GM21447 (cell line): ENCODE results near the gene HAGH.
"Not testable (repeated sequence)": the region's sequence is repeated elsewhere in the genome, so short reads cannot be mapped to it uniquely, and the experiment has no call there.

Experiments
- ATAC-seq: cut with Tn5 transposase; IDR thresholded peaks from one replicate; pipeline ENCODE4 v1.9.1; 2021; ENCODE audit not compliant: unreplicated experiment

The HAGH gene

DNA sequence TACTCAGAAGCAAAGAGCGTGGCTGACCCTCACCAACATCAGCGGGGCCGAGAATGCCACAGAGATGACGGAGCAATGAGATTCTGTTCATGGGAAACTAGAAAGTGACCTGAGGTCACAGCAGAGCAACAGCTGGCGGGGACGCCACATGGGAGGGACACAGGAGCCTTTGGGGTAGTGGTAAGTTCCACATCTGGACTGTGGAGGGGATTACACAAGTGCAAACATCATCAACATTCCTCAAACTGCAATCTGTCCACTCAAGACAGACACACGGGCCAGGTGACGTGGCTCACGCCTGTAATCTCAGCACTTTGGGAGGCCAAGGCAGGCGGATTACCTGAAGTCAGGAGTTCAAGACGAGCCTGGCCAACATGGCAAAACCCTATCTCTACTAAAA, 11.2 kb downstream of the HAGH start:
- no peak for ATAC-seq

DNA sequence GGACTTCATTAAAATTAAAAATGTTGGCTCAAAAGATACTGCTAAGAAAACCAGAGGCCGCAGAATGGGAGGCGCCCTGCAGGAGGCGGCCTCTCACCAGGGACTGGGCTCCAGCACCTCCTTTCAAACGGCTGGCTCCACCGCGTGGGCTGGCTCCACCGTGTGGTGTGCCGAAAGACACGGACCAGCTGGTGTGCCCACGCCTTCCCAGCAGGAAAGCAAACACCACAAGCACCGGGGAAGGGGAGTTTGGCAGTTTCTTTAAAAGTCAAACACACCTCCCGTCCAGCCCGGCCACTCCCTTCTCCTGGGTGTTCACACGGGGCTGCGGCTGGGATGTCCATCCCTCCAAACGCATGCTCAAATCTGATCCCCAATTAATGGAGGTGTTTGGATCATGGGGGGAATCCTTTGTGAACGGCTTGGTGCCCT, 13.9 kb downstream of the HAGH start:
- ATAC-seq, result no peak

DNA sequence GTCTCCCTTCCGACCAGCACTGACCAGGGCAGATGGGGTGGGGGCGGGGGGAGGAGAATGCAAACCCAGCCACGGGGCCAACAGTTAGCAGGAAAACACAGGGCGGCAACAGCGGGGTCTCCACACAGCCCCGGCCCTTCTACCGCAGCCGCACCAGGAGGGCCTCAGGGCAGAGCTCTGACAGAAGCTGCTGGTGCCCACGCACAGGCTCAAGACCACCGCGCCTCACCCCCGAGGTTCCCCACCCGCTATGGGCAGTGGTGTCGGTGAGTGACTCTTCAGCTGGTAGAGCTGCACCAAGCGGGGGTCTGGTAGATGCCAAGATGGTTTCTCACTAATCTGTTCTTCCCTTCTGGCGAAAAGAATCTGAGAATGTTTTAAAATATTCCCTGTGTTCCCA, 16.1 kb downstream of the HAGH start:
- ATAC-seq, result no peak

DNA sequence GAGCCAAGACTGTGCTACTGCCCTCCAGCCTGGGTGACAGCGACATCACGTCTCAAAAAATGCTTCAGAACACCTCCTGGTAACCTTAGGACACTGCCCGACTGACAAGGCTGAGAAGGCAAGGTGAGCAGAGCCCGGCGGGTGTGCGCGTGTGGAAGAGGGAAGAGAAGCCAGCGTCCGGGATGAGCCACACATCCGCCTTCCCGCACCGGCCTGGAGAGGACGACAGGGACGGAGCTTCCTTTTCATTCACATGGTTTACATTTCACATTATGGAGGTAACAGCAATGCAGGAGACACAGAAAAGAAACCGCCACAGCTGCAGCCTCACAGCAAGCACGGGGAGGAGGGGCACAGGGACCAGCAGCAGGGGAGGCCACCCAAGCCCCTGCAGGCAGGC, 16.5 kb downstream of the HAGH start:
- no peak for ATAC-seq

DNA sequence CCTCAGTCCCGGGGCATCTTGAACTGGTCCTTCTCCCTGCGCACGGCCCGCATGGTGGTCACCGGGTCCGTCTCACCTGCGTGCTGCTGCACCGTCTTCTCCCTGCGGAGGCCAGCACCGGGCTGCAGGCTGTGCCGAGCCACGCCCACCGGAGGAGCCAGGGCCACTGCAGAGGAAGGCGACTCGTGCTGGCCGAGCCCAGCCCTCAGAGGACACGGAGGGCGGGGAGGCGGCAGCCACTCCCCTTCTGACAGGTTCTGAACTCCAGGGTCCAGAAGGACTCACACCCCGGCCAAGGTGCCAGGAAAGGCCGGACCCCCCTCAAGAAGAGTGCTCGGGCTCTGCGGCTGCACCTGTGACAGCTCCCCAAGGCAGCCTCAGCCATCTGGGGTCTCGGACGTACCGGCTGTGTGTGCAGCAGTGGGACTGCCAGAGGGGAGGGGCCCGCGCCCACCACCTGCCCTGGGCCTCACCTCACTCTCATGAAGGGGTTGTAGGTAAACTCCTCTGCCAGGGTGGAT, 17.3 kb downstream of the HAGH start:
- no peak for ATAC-seq

DNA sequence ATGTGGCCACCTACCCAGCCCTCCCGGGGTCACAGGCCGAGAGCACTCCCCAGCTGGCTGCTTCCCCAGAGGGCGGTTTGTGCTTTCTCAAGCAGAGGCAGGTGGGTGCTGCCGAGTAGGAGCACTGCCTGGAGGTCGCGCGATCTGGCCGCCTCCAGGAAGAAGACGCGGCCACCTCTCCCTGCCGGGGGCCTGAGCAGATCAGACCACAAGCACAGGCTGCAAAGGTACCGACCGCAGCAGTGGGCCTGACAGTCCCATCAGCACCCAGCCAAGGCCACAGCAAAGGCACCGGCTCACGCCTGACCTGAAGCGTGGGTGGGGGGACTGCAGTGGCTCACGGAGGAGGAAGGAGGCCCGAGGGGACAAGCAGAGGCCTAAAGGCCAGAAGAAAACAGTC, 17.9 kb downstream of the HAGH start:
- ATAC-seq, result no peak

DNA sequence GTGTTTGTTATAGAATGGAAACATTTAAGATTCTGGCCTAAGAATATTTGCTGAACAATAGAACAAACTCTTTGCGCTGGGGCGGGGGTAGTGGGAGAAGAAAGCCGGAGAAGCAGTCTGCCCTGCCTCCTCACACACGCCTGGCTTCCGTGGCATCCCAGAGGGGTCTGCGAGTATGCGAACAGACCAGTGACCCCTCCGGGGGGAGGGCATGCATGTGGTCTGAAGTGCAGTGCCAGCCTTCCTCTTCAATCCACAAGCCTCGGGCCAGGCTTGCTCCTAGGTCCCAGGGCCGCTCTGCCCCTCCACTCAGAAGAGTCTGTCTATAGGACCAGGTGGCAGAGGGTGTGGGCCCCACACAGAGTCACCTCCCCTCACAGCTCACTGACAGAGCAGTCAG, 19.0 kb downstream of the HAGH start:
- ATAC-seq, result no peak

DNA sequence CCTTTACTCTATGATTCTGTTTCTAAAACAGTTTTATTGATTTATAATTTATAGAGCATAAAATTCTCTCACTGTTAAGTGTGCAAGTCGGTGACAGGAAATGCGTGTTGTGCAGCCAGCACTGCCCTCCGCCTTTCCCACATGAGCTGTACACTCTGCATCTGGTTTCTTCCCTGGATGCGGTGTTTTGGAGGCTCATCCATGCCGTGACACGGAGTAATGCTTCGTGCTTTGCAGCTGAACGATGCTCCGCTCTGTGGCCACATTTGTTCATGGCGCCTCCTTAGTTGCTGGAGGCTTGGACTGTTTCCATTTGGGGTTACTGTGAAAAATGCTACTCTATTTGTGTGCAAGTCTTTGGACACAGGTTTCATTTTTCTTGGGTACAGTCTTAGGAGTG, 25.9 kb downstream of the HAGH start:
- ATAC-seq, result no peak

DNA sequence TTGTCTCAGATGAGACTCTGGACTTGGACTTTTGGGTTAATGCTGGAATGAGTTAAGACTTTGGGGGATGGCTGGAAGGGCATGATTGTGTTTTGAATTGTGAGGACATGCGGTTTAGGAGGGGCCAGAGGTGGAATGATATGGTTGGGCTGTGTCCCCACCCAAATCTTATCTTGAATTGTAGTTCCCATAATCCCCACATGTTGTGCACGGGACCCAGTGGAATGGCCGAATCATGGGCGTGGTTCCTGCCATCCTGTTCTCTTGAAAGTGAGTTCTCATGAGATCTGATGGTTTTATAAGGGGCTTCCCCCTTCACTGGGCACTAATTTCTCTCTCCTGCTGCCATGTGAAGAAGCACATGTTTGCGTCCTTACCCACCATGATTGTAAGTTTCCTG, 27.4 kb downstream of the HAGH start:
- not testable (repeated sequence) for ATAC-seq

DNA sequence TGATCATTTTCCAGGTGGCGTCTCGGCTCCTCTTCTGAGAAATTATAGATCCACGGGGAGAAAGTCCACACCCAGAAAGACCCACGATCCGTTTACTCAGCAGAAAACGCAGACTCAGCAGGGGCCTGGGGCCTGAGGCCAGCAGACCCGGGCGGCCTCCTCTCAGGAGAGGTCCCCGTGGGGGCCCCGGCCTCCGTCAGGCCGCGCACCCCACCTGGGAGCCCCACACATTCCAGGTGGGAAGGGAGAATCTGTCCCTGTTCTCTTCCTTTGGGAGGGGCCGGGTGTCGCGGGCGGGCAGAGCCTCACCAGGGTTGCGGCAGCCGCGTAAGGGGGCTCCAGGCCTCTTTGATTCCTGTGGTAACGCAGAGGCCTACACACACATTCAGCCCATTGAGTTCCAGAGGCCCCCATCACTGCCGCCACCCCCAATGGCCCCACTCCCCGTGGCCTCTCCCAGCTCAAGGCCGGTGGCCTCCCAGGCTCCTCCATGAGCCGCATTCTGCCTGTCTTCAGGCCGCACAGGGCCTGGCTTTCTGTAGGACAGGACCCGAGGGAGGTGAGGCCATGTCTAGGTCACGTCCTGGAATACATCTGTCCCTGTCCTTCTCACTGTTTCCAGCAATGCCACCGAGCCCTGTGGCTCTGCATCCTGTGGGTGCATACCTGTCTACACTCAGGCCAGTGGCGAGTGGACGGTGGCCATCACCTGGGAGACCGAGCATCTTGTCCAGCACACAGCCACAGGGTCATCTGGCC, 31.5 kb downstream of the HAGH start:
- no peak for ATAC-seq

DNA sequence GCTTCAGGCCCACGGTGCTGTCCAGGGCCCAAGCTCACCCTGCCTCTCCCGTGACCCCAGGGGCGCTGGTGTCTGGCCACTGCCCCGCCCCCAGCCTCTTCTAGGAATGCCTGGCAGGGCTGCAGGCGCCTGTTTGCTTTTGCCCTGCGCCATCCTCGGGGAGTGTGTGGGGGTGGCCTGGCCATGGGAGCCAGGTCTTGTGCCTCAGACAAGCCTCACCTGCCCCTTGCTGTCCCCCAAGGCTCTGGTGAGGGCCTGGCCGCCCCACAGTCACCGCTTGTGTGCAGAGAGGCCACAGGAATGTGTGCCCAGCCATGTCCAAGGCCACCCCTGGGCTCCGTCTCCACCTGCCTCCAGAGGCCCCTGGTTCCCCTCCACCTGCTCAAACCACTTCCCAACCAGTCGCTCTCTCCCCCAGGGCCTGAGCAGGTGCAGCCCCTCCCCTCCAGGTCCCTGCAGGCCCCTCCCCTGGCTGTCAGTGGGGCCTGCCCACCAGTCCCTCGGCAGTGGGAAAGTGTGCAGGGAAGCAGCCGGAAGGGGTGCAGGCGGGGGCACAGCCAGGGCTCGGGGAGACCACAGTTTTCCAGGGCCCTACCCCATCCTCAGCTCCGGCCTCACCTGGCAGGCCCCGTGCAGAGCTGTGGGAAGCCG, 32.3 kb downstream of the HAGH start:
- ATAC-seq, result no peak

DNA sequence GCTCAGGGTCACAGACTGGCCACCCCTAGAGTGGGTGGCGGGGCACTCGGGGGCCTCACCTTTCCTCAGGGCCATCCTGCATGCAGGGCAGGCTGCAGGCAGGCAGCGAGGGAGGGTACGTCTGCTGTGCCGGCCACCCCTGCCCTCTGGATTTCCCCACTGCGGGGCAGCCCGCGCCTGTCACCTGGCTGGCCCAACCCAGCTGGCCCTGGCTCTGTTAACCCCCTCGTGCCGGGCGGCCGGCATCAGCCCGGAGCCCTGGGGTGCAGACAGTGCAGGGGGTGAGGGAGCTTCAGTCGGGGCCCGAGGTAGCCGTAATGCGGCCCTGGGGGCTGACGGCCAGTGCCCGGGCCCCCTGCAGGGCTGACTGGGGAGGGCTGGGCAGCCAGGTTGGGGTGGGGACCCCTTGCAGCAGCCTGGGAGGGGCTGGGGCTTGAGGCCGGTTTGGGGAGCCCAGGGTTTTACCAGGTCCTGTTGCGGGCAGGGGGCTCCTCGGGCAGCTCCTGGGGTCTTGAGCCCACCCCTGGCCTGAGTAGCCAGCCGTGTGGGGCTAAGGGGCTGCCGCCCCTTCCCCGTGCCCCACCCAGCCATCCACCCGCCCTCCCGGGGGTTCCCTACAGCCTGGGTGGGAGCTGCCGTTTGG, 32.9 kb downstream of the HAGH start, which contains the start of gene IGFALS:
TSS of gene IGFALS (minus strand) at position 128 of the 643 bp plus-strand sequence. CDS start at position 75, 53 bp downstream.
- ATAC-seq, result no peak

DNA sequence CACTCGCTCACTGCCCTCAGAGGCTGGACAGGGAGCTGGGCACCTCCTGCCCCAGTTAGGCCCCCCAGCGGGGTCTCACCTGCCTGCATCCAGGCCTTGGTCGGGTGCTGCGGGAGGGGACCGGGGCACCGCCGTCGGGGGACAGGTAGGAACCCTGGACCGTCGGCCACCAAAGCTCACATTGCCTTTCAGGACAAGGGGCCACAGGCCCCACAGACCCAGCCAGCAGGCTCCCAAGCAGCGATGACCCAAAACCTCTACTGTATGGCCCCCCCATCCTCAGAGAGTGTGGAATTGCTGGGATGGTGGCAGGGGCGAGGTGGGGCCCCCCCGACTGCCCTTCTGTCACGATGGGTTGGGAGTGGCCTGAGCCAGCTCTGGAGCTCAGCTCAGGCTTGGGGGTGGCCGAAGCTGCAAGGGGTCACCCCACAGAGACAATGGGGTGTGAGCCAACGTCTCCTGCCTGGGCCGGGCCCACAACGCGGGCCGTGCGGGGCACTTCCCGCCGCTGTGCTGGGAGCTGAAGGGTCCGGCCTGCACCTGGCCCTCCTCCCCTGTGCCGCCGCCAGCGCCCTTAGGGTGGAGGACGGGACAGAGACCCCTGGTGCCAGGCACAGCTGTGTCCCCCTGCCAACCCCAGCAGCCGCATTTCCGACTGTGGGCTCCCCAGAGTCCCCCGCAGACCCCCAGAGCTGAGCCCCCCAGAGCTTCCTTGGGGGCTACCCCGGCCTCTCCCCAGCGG, 33.6 kb downstream of the HAGH start:
- no peak for ATAC-seq

DNA sequence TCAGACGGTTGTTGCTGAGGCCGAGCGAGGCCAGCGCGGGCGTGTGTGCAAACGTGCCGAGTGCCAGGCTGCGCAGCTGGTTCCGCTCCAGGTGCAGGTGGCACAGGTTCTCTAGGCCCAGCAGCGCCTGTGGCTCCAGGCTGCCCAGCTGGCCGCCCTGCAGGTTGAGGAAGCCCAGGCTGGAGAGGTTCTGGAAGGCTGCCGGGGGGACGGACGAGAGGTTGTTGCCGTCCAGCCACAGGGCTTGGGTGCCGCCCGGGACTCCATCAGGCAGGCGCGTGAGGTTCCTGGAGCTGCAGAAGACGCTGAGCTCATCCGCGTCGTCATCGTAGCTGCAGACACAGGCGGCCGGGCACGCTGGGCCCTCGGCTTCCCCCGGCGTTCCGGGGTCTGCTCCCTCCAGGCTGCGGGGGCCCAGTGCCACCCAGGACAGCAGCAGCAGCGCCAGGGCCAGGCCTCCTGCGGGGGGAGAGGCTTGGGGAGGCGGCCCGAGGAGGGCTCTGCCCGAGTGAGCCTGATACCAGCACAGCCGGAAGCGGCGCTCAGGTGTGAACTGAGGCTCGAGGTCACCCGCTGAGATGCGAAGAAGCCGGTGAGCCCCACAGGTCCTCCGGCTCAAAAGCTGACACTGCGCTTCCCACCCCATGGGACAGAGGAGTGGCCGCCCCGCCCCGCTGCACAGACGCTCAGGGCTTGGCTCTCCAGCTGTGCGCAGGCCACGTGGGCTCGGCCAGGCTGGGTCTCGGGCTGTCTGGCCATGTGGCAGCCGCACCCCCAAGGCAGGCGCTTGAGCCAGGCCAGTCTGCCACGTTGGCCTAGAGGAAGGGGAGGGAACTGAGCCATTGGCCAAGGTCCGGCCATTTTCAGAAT, 34.4 kb downstream of the HAGH start:
- ATAC-seq, result no peak

DNA sequence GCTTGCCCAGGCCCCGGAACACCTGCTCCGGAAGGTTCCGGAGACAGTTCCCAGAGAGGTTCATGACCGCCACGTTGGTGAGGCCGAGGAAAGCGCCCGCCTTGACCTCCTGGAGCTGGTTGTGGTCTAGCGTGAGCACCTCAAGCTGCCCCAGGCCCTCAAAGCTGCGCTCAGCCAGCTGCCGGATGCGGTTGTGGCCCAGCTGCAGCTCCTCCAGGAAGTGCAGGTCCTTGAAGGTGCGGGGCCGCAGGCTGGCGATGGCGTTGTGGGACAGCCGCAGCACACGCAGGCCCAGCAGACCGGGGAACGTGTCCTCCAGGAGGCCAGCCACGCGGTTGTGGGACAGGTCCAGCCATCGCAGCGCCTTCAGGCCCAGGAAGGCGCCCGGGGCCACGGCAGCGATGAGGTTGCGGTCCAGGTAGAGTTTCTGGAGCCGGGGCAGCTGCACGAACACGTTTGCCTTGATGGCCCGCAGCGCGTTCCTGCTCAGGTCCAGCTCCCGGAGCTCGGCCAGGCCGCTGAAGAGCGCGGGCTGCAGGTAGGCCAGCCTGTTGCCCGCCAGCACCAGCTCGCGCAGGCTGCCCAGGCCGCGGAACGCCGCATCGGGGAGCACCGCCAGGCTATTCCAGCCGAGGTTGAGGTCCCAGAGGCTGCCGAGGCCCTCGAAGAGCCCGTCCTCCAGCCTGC, 35.2 kb downstream of the HAGH start:
- no peak for ATAC-seq

DNA sequence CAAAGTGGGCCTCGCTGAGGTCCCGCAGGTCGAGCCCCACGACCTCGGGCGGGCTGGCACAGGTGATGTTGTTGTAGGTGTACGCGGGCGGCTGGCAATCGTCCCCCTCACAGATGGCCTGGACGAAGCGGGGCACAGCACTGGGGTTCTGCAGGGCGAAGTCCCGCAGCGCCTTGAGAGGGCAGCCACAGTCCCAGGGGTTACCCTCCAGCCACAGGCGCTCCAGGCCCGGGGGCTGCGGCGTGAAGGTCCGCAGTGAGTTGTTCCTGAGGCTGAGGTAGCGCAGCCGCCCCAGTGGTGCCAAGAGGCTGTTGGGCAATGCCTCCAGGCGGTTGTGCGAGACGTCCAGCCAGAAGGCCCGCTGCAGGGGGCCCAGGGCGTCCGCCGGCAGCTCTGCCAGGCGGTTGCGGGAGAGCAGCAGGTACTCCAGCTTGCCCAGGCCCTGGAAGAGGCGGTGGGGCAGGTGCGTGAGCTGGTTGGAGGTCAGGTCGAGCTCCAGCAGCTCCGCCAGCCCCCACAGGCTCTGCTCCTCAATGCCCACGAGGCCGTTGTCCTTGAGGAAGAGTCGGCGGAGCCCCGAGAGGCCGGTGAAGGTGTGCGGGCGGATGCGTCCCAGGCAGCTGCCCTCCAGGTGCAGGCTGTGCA, 35.9 kb downstream of the HAGH start:
- ATAC-seq, result no peak

DNA sequence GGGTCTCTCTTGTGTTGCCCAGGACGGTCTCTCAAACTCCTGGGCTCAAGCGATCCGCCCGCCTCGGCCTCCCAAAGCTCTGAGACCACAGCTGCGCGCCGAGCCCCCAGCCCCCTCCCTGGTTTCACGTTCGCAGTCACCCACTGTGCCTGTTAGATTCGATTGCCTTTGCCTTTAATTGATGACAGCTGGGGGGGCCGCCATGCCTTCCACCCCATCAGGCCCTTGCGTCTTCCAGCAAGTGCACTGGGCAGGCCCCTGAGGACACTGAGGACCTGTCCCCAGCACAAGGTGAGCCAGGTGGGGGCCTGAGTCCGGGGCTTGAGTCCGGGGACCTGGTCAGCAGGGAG, 36.4 kb downstream of the HAGH start:
- no peak for ATAC-seq

DNA sequence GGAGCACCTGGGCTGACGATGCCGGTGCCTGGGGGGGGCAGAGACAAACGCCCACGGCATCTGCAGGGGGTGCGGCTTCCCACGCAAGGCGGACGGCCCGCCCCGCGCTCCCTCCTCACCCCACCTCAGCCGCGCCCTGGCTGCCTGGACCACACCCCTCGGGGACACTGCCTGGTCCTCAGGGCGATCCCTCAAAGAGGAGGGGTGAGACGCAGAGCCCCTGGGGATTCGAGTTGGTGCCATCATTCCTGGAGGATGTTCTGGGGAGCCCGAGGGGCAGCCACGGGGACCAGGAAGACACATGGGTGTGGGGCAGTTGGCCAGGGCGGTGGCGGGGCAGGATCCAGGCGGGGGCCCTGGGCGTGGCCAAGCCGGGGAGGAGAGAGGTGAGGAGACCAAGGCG, 37.0 kb downstream of the HAGH start:
- ATAC-seq, result no peak

DNA sequence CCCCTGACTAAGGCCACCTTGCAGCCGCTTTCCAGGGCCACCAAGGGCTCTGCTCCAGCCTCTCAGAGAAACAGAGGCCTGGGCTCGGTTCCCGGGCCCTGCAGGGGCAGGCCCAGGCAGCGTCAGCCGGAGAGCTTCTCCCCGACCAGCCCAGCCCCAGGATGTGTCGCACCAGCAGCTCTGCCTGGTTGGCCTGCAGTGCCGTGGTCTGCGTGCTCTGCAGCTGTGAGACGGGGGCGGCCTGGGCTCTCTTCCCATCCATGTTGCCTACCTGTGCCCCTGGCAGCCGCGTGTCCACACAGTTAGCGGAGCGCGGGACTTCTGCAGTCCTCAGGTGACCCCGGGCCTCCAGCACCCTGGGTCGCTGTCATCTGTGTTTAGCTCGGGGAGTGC, 37.9 kb downstream of the HAGH start:
- ATAC-seq, result no peak
